ENCODE data around the gene HOXB9. TPM values are rescaled to one million over a fixed set of nuclear protein-coding genes. Genes with fewer than 3 reads are reported as not detected.
A peak's percentile ranks its signal among the peaks of the same experiment; 100 is the strongest.

Gene HOXB9
- total and polyA plus RNA-seq, 9 of the 15 experiments (the other 6 are each of a cell fraction or from before 2014, with no cell fraction given): 3.1 to 196 (median 77.6) TPM

DNA sequence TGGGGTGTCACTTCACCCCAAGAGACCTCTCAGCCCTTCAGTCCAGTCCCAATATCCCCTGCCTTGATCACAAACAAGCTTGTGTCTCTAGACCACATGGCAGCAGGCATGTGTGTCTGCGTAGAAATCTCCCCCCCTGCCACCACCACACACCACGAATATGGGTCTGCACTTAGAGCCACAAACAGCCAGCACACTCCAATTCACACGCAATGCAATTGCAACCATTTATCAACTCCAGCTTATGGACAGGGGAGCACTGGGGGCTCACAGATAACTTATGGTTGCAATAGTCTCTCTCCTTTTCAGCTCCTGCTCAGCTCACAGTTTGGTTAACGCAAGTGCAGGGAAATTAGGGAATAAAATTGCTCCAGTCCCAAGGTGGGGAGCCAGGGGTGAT is 2.6 kb downstream of the HOXB9 start (continued):
- 0 out of 2 replicates have a peak, but pooled peaks have one; percentile 32 for TF ChIP-seq FOXM1 (IDR thresholded peaks at IDR 0.05; ENCODE audit: low read depth)
- TF ChIP-seq FOXM1 (CRISPR knock-in tag; IDR thresholded peaks at IDR 0.05; ENCODE audit: low read depth): no peak
- no peak for TF ChIP-seq LEF1 (IDR thresholded peaks at IDR 0.05)
- TF ChIP-seq MYBL2 (IDR thresholded peaks at IDR 0.05; ENCODE audit: low read depth): no peak
- no peak for TF ChIP-seq MYBL2 (CRISPR knock-in tag; IDR thresholded peaks at IDR 0.05; ENCODE audit: borderline replicate concordance)
- TF ChIP-seq TEAD1 (CRISPR knock-in tag; IDR thresholded peaks at IDR 0.05): 0 out of 4 replicates have a peak, but pooled peaks of 1 of the 2 experiments have one; percentile 46
- peak; percentile 77 for TF ChIP-seq TAL1 (IDR thresholded peaks at IDR 0.05)

DNA sequence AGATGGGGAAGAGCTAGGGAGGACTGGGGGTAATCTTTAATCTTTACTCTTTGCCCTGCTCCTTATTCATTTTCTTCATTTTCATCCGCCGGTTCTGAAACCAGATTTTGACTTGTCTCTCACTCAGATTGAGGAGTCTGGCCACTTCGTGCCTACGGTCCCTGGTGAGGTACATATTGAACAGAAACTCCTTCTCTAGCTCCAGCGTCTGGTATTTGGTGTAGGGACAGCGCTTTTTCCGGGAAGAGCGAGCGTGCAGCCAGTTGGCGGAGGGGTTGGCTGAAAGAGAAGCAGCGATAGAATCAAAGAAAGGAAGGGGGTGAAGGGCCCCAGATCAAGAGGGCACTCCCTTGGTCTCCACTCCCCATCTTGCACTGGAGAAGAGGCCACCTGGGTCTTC is 3.3 kb downstream of the HOXB9 start:
- no peaks in the 10 kb centered on the region for H3K27me3 ChIP-seq (ENCODE audit: control insufficient read depth in 2 of 2, insufficient read depth in 2 of 2, low read length in 2 of 2)
- FAIRE-seq: no peak
- no peaks in the 10 kb centered on the region for H3K9me3 ChIP-seq (replicated peaks; ENCODE audit: control insufficient read depth, insufficient read depth, low read depth, low read length)
- H3K4me1 ChIP-seq (replicated peaks in 1 of 2; ENCODE audit: control insufficient read depth in 2 of 2, insufficient read depth in 2 of 2, low read length in 2 of 2): peaks cover 50 to 67% of the 10 kb centered on the region in 2 experiments
- H3K36me3 ChIP-seq (ENCODE audit: control insufficient read depth, insufficient read depth, low read length): peaks cover 51% of the 10 kb centered on the region
- BruUV-seq (replicated peaks): no TSS peak
- no peak for ATAC-seq
- 64% methylated on average over 11 of the region's 11 CpGs for WGBS (ENCODE audit: insufficient coverage, low coverage, missing lambda C conversion rate)
- no peak for DNase-seq (ENCODE audit: extremely low read depth in 1 of 4, low spot score in 3 of 4)
- peak overlapping the region; percentile 87 to 100; a peak in 3 of 4 replicates for H3K9ac ChIP-seq (ENCODE audit: insufficient read depth in 1 of 2, low read depth in 2 of 2, low read length in 2 of 2)
- H3K79me2 ChIP-seq (ENCODE audit: control insufficient read depth, insufficient read depth, low read length): peaks cover 90% of the 10 kb centered on the region
- CTCF ChIA-PET (ENCODE audit: low intra/inter-chr PET ratio): no interaction called here
- intact Hi-C loops (cut with micrococcal nuclease) (no loop called here), in situ Hi-C loops (cut with MboI) (loop anchor here (10.0 kb wide), 1 partner anchor 588 kb away; the partner anchor contains the start of gene COPZ2)
- H3K4me3 ChIP-seq: peak overlapping the region; percentile 97
- no peak overlapping the region for H2AFZ ChIP-seq (ENCODE audit: low read depth, low read length)
- H3K27ac ChIP-seq (ENCODE audit: extremely low read depth, low read depth, low read length): peak overlapping the region; percentile 99; the same call in 1 of the 3 replicates
- H3K9me1 ChIP-seq (ENCODE audit: control insufficient read depth, insufficient read depth, low read length): no peaks in the 10 kb centered on the region
- H3K4me2 ChIP-seq (ENCODE audit: insufficient read depth, low read length): peak overlapping the region; percentile 65
- peaks cover 51% of the 10 kb centered on the region for H4K20me1 ChIP-seq (replicated peaks; ENCODE audit: control insufficient read depth, insufficient read depth, low read length)
- POLR2A ChIA-PET: interaction anchor here (0.6 to 3.3 kb wide), 12 partner anchors 9 to 515 kb away, joined by 3 to 21 read pairs (median 4); partner anchors contain the start of gene SNX11
- TF ChIP-seq TEAD2 (tag; IDR thresholded peaks at IDR 0.05): no peak
- TF ChIP-seq, protein P1, sequence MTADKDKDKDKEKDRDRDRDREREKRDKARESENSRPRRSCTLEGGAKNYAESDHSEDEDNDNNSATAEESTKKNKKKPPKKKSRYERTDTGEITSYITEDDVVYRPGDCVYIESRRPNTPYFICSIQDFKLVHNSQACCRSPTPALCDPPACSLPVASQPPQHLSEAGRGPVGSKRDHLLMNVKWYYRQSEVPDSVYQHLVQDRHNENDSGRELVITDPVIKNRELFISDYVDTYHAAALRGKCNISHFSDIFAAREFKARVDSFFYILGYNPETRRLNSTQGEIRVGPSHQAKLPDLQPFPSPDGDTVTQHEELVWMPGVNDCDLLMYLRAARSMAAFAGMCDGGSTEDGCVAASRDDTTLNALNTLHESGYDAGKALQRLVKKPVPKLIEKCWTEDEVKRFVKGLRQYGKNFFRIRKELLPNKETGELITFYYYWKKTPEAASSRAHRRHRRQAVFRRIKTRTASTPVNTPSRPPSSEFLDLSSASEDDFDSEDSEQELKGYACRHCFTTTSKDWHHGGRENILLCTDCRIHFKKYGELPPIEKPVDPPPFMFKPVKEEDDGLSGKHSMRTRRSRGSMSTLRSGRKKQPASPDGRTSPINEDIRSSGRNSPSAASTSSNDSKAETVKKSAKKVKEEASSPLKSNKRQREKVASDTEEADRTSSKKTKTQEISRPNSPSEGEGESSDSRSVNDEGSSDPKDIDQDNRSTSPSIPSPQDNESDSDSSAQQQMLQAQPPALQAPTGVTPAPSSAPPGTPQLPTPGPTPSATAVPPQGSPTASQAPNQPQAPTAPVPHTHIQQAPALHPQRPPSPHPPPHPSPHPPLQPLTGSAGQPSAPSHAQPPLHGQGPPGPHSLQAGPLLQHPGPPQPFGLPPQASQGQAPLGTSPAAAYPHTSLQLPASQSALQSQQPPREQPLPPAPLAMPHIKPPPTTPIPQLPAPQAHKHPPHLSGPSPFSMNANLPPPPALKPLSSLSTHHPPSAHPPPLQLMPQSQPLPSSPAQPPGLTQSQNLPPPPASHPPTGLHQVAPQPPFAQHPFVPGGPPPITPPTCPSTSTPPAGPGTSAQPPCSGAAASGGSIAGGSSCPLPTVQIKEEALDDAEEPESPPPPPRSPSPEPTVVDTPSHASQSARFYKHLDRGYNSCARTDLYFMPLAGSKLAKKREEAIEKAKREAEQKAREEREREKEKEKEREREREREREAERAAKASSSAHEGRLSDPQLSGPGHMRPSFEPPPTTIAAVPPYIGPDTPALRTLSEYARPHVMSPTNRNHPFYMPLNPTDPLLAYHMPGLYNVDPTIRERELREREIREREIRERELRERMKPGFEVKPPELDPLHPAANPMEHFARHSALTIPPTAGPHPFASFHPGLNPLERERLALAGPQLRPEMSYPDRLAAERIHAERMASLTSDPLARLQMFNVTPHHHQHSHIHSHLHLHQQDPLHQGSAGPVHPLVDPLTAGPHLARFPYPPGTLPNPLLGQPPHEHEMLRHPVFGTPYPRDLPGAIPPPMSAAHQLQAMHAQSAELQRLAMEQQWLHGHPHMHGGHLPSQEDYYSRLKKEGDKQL (CRISPR knock-in tag; IDR thresholded peaks at IDR 0.05; ENCODE audit: borderline replicate concordance): 0 out of 2 replicates have a peak, but pooled peaks have one; percentile 7
- TF ChIP-seq, protein P2, sequence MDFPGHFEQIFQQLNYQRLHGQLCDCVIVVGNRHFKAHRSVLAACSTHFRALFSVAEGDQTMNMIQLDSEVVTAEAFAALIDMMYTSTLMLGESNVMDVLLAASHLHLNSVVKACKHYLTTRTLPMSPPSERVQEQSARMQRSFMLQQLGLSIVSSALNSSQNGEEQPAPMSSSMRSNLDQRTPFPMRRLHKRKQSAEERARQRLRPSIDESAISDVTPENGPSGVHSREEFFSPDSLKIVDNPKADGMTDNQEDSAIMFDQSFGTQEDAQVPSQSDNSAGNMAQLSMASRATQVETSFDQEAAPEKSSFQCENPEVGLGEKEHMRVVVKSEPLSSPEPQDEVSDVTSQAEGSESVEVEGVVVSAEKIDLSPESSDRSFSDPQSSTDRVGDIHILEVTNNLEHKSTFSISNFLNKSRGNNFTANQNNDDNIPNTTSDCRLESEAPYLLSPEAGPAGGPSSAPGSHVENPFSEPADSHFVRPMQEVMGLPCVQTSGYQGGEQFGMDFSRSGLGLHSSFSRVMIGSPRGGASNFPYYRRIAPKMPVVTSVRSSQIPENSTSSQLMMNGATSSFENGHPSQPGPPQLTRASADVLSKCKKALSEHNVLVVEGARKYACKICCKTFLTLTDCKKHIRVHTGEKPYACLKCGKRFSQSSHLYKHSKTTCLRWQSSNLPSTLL (IDR thresholded peaks at IDR 0.05): no peak
- no peak for TF ChIP-seq RBM25 (IDR thresholded peaks at IDR 0.05; ENCODE audit: low read depth, low read length, severe bottlenecking)
- TF ChIP-seq, protein P3, sequence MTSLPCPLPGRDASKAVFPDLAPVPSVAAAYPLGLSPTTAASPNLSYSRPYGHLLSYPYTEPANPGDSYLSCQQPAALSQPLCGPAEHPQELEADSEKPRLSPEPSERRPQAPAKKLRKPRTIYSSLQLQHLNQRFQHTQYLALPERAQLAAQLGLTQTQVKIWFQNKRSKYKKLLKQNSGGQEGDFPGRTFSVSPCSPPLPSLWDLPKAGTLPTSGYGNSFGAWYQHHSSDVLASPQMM (CRISPR knock-in tag; IDR thresholded peaks at IDR 0.05): no peak

Data from K562 (cell line).